H9 (cell line): ENCODE data around the gene PANK2. TPM values are rescaled to one million over a fixed set of nuclear protein-coding genes. Genes with fewer than 3 reads are reported as not detected.

Experiments used
- DNase-seq: peaks from one replicate; pipeline ENCODE4 v3.0.0-alpha.2; 2017
- H2AFZ ChIP-seq: one replicate; pipeline ENCODE4 v1.6.1; 2013; ENCODE audit warnings: mild to moderate bottlenecking, low read length, control low read depth, moderate library complexity
- H2AK5ac ChIP-seq: 2 replicates; pipeline ENCODE4 v1.6.1; 2013; ENCODE audit warnings: low read length, control low read depth, mixed read lengths; ENCODE audit not compliant: insufficient read length
- H2BK120ac ChIP-seq: one replicate; pipeline ENCODE4 v1.6.1; 2013; ENCODE audit warnings: low read depth, mild to moderate bottlenecking, low read length, control low read depth, inconsistent platforms; ENCODE audit not compliant: poor library complexity, severe bottlenecking
- H2BK12ac ChIP-seq: 2 replicates; pipeline ENCODE4 v1.6.1; 2013; ENCODE audit warnings: low read length, control low read depth, mixed read lengths, low read depth; ENCODE audit not compliant: insufficient read length
- H2BK15ac ChIP-seq: 2 replicates; pipeline ENCODE4 v1.6.1; 2013; ENCODE audit warnings: low read depth, low read length, control low read depth
- H2BK20ac ChIP-seq: one replicate; pipeline ENCODE4 v1.6.1; 2013; ENCODE audit warnings: low read depth, mild to moderate bottlenecking, low read length, control low read depth, inconsistent platforms; ENCODE audit not compliant: poor library complexity, severe bottlenecking
- H2BK5ac ChIP-seq: 2 replicates; pipeline ENCODE4 v1.6.1; 2013; ENCODE audit warnings: low read length, control low read depth, mixed read lengths; ENCODE audit not compliant: insufficient read length
- H3K14ac ChIP-seq: 2 replicates; pipeline ENCODE4 v1.6.1; 2013; ENCODE audit warnings: low read length, control low read depth; ENCODE audit not compliant: insufficient read depth
- H3K18ac ChIP-seq: 2 replicates; pipeline ENCODE4 v1.6.1; 2013; ENCODE audit warnings: low read depth, mild to moderate bottlenecking, mixed read lengths, low read length, control low read depth; ENCODE audit not compliant: insufficient read length
- H3K23ac ChIP-seq: 2 replicates; pipeline ENCODE4 v1.6.1; 2013; ENCODE audit warnings: low read length, control low read depth, mixed read lengths, low read depth; ENCODE audit not compliant: insufficient read length
- H3K23me2 ChIP-seq: 2 replicates; pipeline ENCODE4 v1.6.1; 2013; ENCODE audit warnings: low read depth, mild to moderate bottlenecking, mixed read lengths, low read length, control low read depth; ENCODE audit not compliant: insufficient read length, poor library complexity, severe bottlenecking
- H3K27ac ChIP-seq: 2 replicates; pipeline ENCODE4 v1.5.1; 2013; ENCODE audit warnings: low read length, control low read depth, mixed read lengths, low read depth; ENCODE audit not compliant: insufficient read length
- H3K27me3 ChIP-seq: 2 replicates; pipeline ENCODE4 v1.6.1; 2013; ENCODE audit warnings: low read length, control low read depth, inconsistent platforms; ENCODE audit not compliant: insufficient read depth
- H3K4ac ChIP-seq: 2 replicates; pipeline ENCODE4 v1.6.1; 2013; ENCODE audit warnings: low read depth, mild to moderate bottlenecking, control low read depth, inconsistent platforms, low read length, moderate library complexity
- H3K4me1 ChIP-seq: 2 replicates; pipeline ENCODE4 v1.6.1; 2013; ENCODE audit warnings: low read length, control low read depth, inconsistent platforms; ENCODE audit not compliant: insufficient read depth
- H3K4me2 ChIP-seq: 2 replicates; pipeline ENCODE4 v1.6.1; 2013; ENCODE audit warnings: low read length, control low read depth, mixed read lengths; ENCODE audit not compliant: insufficient read length, insufficient read depth
- H3K56ac ChIP-seq: 2 replicates; pipeline ENCODE4 v1.6.1; 2013; ENCODE audit warnings: low read depth, mild to moderate bottlenecking, mixed read lengths, low read length, control low read depth; ENCODE audit not compliant: insufficient read length
- H3K79me1 ChIP-seq: 2 replicates; pipeline ENCODE4 v1.6.1; 2013; ENCODE audit warnings: low read depth, mild to moderate bottlenecking, moderate library complexity, low read length, control low read depth, inconsistent platforms; ENCODE audit not compliant: insufficient read depth, poor library complexity, severe bottlenecking
- H3K79me2 ChIP-seq: 2 replicates; pipeline ENCODE4 v1.6.1; 2013; ENCODE audit warnings: low read length, control low read depth, inconsistent platforms; ENCODE audit not compliant: insufficient read depth
- H3K9ac ChIP-seq: 2 replicates; pipeline ENCODE4 v1.6.1; 2013; ENCODE audit warnings: low read length, control low read depth, mixed read lengths; ENCODE audit not compliant: insufficient read length; ENCODE audit errors: extremely low read depth
- H3K9me3 ChIP-seq: one replicate; pipeline ENCODE4 v1.6.1; 2013; ENCODE audit warnings: low read depth, low read length, inconsistent platforms; ENCODE audit not compliant: control insufficient read depth
- H3T11ph ChIP-seq: one replicate; pipeline ENCODE4 v1.6.1; 2013; ENCODE audit warnings: mild to moderate bottlenecking, low read length, control low read depth, inconsistent platforms
- H4K20me1 ChIP-seq: one replicate; pipeline ENCODE4 v1.6.1; 2013; ENCODE audit not compliant: control insufficient read depth, insufficient read length, insufficient read depth
- H4K5ac ChIP-seq: 2 replicates; pipeline ENCODE4 v1.6.1; 2013; ENCODE audit warnings: low read depth, mild to moderate bottlenecking, mixed read lengths, low read length, control low read depth; ENCODE audit not compliant: insufficient read length
- H4K8ac ChIP-seq: replicated peaks from 2 replicates; pipeline ENCODE4 v1.6.1; 2013; ENCODE audit warnings: low read length, control low read depth, mixed read lengths, low read depth; ENCODE audit not compliant: insufficient read length
- H4K91ac ChIP-seq: 2 replicates; pipeline ENCODE4 v1.6.1; 2013; ENCODE audit warnings: low read depth, mild to moderate bottlenecking, moderate library complexity, mixed read lengths, low read length, control low read depth; ENCODE audit not compliant: insufficient read length
- H3K27ac Mint-ChIP-seq, 3 experiments: 2 replicates in 2 of 3; 3 replicates in 1 of 3; pipeline ENCODE4 v1.8.0; 2020 to 2021; ENCODE audit warnings: mixed read lengths in 3 of 3, mild to moderate bottlenecking in 1 of 3, moderate library complexity in 1 of 3
- H3K27me3 Mint-ChIP-seq: 2 replicates; pipeline ENCODE4 v1.8.0; 2021; ENCODE audit warnings: low read depth, mild to moderate bottlenecking, moderate library complexity, mixed read lengths
- H3K36me3 Mint-ChIP-seq, 3 experiments: 2 replicates in 2 of 3; 3 replicates in 1 of 3; pipeline ENCODE4 v1.8.0; 2020 to 2021; ENCODE audit warnings: low read depth in 3 of 3, mixed read lengths in 3 of 3; ENCODE audit not compliant: insufficient read depth in 1 of 3
- H3K4me1 Mint-ChIP-seq, 2 experiments: 2 replicates each; pipeline ENCODE4 v1.8.0; 2020; ENCODE audit warnings: mixed read lengths in 2 of 2
- H3K4me3 Mint-ChIP-seq, 2 experiments: 2 replicates in 1 of 2; 3 replicates in 1 of 2; pipeline ENCODE4 v1.8.0; 2020 to 2021; ENCODE audit warnings: mild to moderate bottlenecking in 2 of 2, mixed read lengths in 2 of 2, moderate library complexity in 1 of 2
- H3K9me3 Mint-ChIP-seq, 2 experiments: 2 replicates in 1 of 2; 3 replicates in 1 of 2; pipeline ENCODE4 v1.8.0; 2020; ENCODE audit warnings: mild to moderate bottlenecking in 2 of 2, mixed read lengths in 2 of 2, moderate library complexity in 1 of 2
- CTCF ChIP-seq: fragments of 200-600 bp; sonication (generic); conservative IDR thresholded peaks from 3 replicates; pipeline ENCODE4 v1.8.0; 2021; ENCODE audit warnings: antibody characterized with exemption, mild to moderate bottlenecking
- whole genome bisulfite sequencing: extraction: QIAGEN DNeasy Blood & Tissue Kit; methylation state at CpG from one replicate; pipeline ENCODE4 v1.1.7; 2013; ENCODE audit warnings: missing lambda C conversion rate, low lambda C conversion rate, mixed read lengths; ENCODE audit not compliant: insufficient read length; ENCODE audit errors: extremely low coverage; 5-methylcytosine and 5-hydroxymethylcytosine counted together
- total RNA-seq: library from RNA; stranded (reverse); gene quantifications from 2 replicates; pipeline ENCODE4 v1.2.1, GENCODE V29; 2021

Gene PANK2
- total RNA-seq, 1 experiment from 2014 or later = 65.4 TPM

GRCh38 chr20:3846378-3846739 is 42.8 kb upstream of the PANK2 start:
- Histone ChIP-seq H3K18ac (peak overlapping the region; percentile 74), H2BK12ac (no peak overlapping the region), H2AFZ (no peak overlapping the region), H3K56ac (no peak overlapping the region), H3K27ac (no peak overlapping the region), H3K4me1 (no peaks in the 10 kb centered on the region), H2BK5ac (no peak overlapping the region), H3K27me3 (no peaks in the 10 kb centered on the region), H3K23ac (no peak overlapping the region), H3K79me1 (no peaks in the 10 kb centered on the region), H3K23me2 (peaks cover 13% of the 10 kb centered on the region), H2AK5ac (no peak overlapping the region), H3K14ac (peak overlapping the region; percentile 83), H3K79me2 (no peaks in the 10 kb centered on the region; the same call in 1 of the 2 replicates), H4K8ac (no peak overlapping the region), H3K9ac (peak overlapping the region; percentile 42), H4K5ac (no peak overlapping the region), H2BK20ac (no peak overlapping the region), H4K91ac (no peak overlapping the region), H4K20me1 (no peaks in the 10 kb centered on the region), H2BK120ac (no peak overlapping the region), H3K4ac (no peak overlapping the region), H3T11ph (no peak overlapping the region), H3K4me2 (peak overlapping the region; percentile 72), H2BK15ac (no peak overlapping the region), H3K9me3 (no peaks in the 10 kb centered on the region)
- Mint-ChIP-seq H3K4me1 (peaks cover 7 to 10% of the 10 kb centered on the region in 2 experiments), H3K9me3 (no peaks in the 10 kb centered on the region), H3K4me3 (peak overlapping the region; percentile 81 to 90), H3K27ac (peak overlapping the region in 2 of 3 experiments; percentile 23 to 79; a peak in 2 of 7 replicates), H3K36me3 (0 out of 7 replicates have a peak, but pooled peaks cover 0 to 5% (median 0%) of the 10 kb centered on the region in 3 experiments), H3K27me3 (no peaks in the 10 kb centered on the region; the same call in 1 of the 2 replicates)
- no peak for TF ChIP-seq CTCF
- WGBS = no CpG with 5 or more reads among the region's 22 CpGs
- no peak for DNase-seq
